K562 (cell line): Measurements from ENCODE around the gene GEN1. TPM values are rescaled to one million over a fixed set of nuclear protein-coding genes. Genes with fewer than 3 reads are reported as not detected.

Experiments used
- ATAC-seq: fragments of 200-7000 bp; cut with Tn5 transposase; 3 replicates; pipeline ENCODE4 v1.9.1; 2020; ENCODE audit warnings: moderate library complexity
- BruUV-seq: library from RNA; stranded (reverse); fragments of 400-500 nt; replicated peaks from 2 replicates; lab custom pipeline; 2021; lab: Mats Ljungman, UMichigan
- CTCF ChIA-PET: fragments of 300-600 bp; formaldehyde crosslinking; extraction: SDS; loops from one replicate; lab custom pipeline; 2021; ENCODE audit warnings: low intra/inter-chr PET ratio; lab: Yijun Ruan, JAX
- POLR2A ChIA-PET: fragments of 300-600, 350-650 bp; sonication (Branson Sonifier 250); formaldehyde crosslinking; extraction: SDS; loops from one replicate; lab custom pipeline; 2021; ENCODE audit warnings: antibody characterized with exemption, inconsistent platforms; lab: Yijun Ruan, JAX
- DNase-seq, 4 experiments: peaks; one replicate each; pipeline versions ENCODE4 v3.0.0 to v3.0.0-alpha.2; 2011 to 2018; ENCODE audit warnings: low spot score in 3 of 4, mixed read lengths in 3 of 4; ENCODE audit errors: extremely low read depth in 1 of 4
- FAIRE-seq: peaks from 2 replicates; lab custom pipeline; 2011; peaks lifted over from hg19 to GRCh38; lab: Jason Lieb, UNC
- H2AFZ ChIP-seq: 2 replicates; pipeline ENCODE4 v1.6.0; 2011; ENCODE audit warnings: low read depth, low read length, control low read depth, inconsistent platforms
- H3K27ac ChIP-seq: fragments of 200-600 bp; 3 replicates; pipeline ENCODE4 v1.8.0; 2011; ENCODE audit warnings: low read depth, mild to moderate bottlenecking, control low read depth, inconsistent platforms, low read length, moderate library complexity, mixed read lengths; ENCODE audit errors: extremely low read depth
- H3K27me3 ChIP-seq, 2 experiments: fragments of 300-600 bp in 1 of 2; 2 replicates in 1 of 2; 3 replicates in 1 of 2; pipeline versions ENCODE4 v1.6.0 to v1.8.0; 2011; ENCODE audit warnings: inconsistent platforms in 2 of 2, low read length in 2 of 2, mild to moderate bottlenecking in 1 of 2, mixed read lengths in 1 of 2, moderate library complexity in 1 of 2; ENCODE audit not compliant: control insufficient read depth in 2 of 2, insufficient read depth in 2 of 2
- H3K36me3 ChIP-seq: fragments of 300-600 bp; 3 replicates; pipeline ENCODE4 v1.8.0; 2011; ENCODE audit warnings: mild to moderate bottlenecking, low read length, inconsistent platforms; ENCODE audit not compliant: control insufficient read depth, insufficient read depth
- H3K4me1 ChIP-seq, 2 experiments: fragments of 200-600 bp in 1 of 2; replicated peaks in 1 of 2; 2 replicates in 1 of 2; 3 replicates in 1 of 2; pipeline versions ENCODE4 v1.5.1 to v1.8.0; 2011; ENCODE audit warnings: inconsistent platforms in 2 of 2, low read length in 2 of 2, mild to moderate bottlenecking in 1 of 2, mixed read lengths in 1 of 2, moderate library complexity in 1 of 2; ENCODE audit not compliant: control insufficient read depth in 2 of 2, insufficient read depth in 2 of 2
- H3K4me2 ChIP-seq: 2 replicates; pipeline ENCODE4 v1.6.1; 2011; ENCODE audit warnings: low read length, control low read depth, inconsistent platforms, mixed read lengths; ENCODE audit not compliant: insufficient read depth
- H3K4me3 ChIP-seq: fragments of 200-600 bp; sonication (generic), shearing (Covaris generic); 2 replicates; pipeline ENCODE4 v1.5.1; 2016; ENCODE audit warnings: control low read depth, inconsistent platforms
- H3K79me2 ChIP-seq: fragments of 200-600 bp; 3 replicates; pipeline ENCODE4 v1.8.0; 2011; ENCODE audit warnings: low read length, inconsistent platforms; ENCODE audit not compliant: control insufficient read depth, insufficient read depth
- H3K9ac ChIP-seq, 2 experiments: 2 replicates each; pipeline versions ENCODE4 v1.6.0 to v1.6.1; 2011; ENCODE audit warnings: low read depth in 2 of 2, low read length in 2 of 2, control low read depth in 1 of 2, inconsistent platforms in 1 of 2, mild to moderate bottlenecking in 1 of 2, mixed read lengths in 1 of 2; ENCODE audit not compliant: insufficient read depth in 1 of 2
- H3K9me1 ChIP-seq: one replicate; pipeline ENCODE4 v1.6.0; 2011; ENCODE audit warnings: inconsistent platforms, mild to moderate bottlenecking, low read length, moderate library complexity; ENCODE audit not compliant: control insufficient read depth, insufficient read depth
- H3K9me3 ChIP-seq: replicated peaks from 2 replicates; pipeline ENCODE4 v1.5.1; 2011; ENCODE audit warnings: low read depth, low read length, inconsistent platforms; ENCODE audit not compliant: control insufficient read depth, insufficient read depth
- H4K20me1 ChIP-seq: replicated peaks from 2 replicates; pipeline ENCODE4 v1.6.1; 2011; ENCODE audit warnings: low read length, inconsistent platforms, mixed read lengths; ENCODE audit not compliant: control insufficient read depth, insufficient read depth
- GATAD2A ChIP-seq: fragments of 450-650 bp; IDR thresholded peaks from 2 replicates; pipeline ENCODE4 v1.6.1; 2017
- HDAC8 ChIP-seq: fragments of 450-650 bp; IDR thresholded peaks from 2 replicates; pipeline ENCODE4 v1.6.1; 2016; ENCODE audit warnings: mild to moderate bottlenecking, missing genetic modification characterization, moderate library complexity, missing compliant biosample characterization
- IRF2 ChIP-seq: sonication (generic); formaldehyde crosslinking; IDR thresholded peaks from 2 replicates; pipeline ENCODE4 v1.8.1; 2022; ENCODE audit warnings: mild to moderate bottlenecking, missing genetic modification reagents
- JUND ChIP-seq, 2 experiments: IDR thresholded peaks; 2 replicates in 1 of 2; 3 replicates in 1 of 2; pipeline ENCODE4 v1.6.1; 2011; ENCODE audit warnings: borderline replicate concordance in 2 of 2, low read depth in 2 of 2, low read length in 2 of 2, improper control_type of control experiment in 1 of 2, missing biosample characterization in 1 of 2, missing genetic modification characterization in 1 of 2, missing genetic modification reagents in 1 of 2
- NCOA4 ChIP-seq: fragments of 450-650 bp; IDR thresholded peaks from 2 replicates; pipeline ENCODE4 v1.6.1; 2018; ENCODE audit warnings: mild to moderate bottlenecking; ENCODE audit not compliant: partially characterized antibody
- NUFIP1 ChIP-seq: fragments of 450-650 bp; IDR thresholded peaks from 2 replicates; pipeline ENCODE4 v1.6.1; 2018; ENCODE audit not compliant: partially characterized antibody
- POLR2B ChIP-seq: fragments of 450-650 bp; IDR thresholded peaks from 2 replicates; pipeline ENCODE4 v1.6.1; 2018; ENCODE audit warnings: low read depth; ENCODE audit not compliant: partially characterized antibody
- PPARD ChIP-seq: fragments of 250-450 bp; sonication (Bioruptor Pico); IDR thresholded peaks from 2 replicates; pipeline ENCODE4 v1.8.0; 2022; ENCODE audit warnings: inconsistent platforms, mild to moderate bottlenecking, moderate library complexity
- ZBTB2 ChIP-seq: fragments of 450-650 bp; IDR thresholded peaks from 2 replicates; pipeline ENCODE4 v1.6.1; 2016; ENCODE audit warnings: antibody characterized with exemption
- ZNF12 ChIP-seq: sonication (generic); formaldehyde crosslinking; IDR thresholded peaks from 2 replicates; pipeline ENCODE4 v1.4.0; 2020; ENCODE audit warnings: mild to moderate bottlenecking, missing genetic modification reagents
- ZNF165 ChIP-seq: fragments of 250-450 bp; sonication (Bioruptor Pico); IDR thresholded peaks from 2 replicates; pipeline ENCODE4 v1.4.0; 2020; ENCODE audit warnings: borderline replicate concordance
- ZNF174 ChIP-seq: fragments of 250-450 bp; sonication (Bioruptor Pico); IDR thresholded peaks from 2 replicates; pipeline ENCODE4 v1.4.0; 2020; ENCODE audit warnings: mild to moderate bottlenecking
- ZNF511 ChIP-seq: sonication (generic); formaldehyde crosslinking; IDR thresholded peaks from 2 replicates; pipeline ENCODE4 v1.8.0; 2022; ENCODE audit warnings: mild to moderate bottlenecking, missing genetic modification reagents
- ZNF551 ChIP-seq: fragments of 250-450 bp; sonication (Bioruptor Pico); IDR thresholded peaks from 2 replicates; pipeline ENCODE4 v1.5.0; 2021; ENCODE audit warnings: mild to moderate bottlenecking, moderate library complexity
- WGBS: fragments of 100-300 bp; shearing (Covaris generic); methylation state at CpG from one replicate; pipeline ENCODE4 v1.1.6; 2016; ENCODE audit warnings: low coverage, mixed read lengths; ENCODE audit not compliant: insufficient coverage; ENCODE audit errors: missing lambda C conversion rate; 5-methylcytosine and 5-hydroxymethylcytosine counted together
- in situ Hi-C: fragments of 300-500 bp; cut with MboI; formaldehyde crosslinking; loops from 4 replicates; pipeline ENCODE4 v1.15.0; 2018; ENCODE audit warnings: inconsistent platforms, mixed read lengths
- intact Hi-C: fragments of 100-400 bp; cut with micrococcal nuclease; formaldehyde crosslinking; loops from 2 replicates; pipeline ENCODE4 v1.14.2; 2022
- polyA plus RNA-seq, 8 experiments: library from polyadenylated mRNA; depleted of rRNA in 4 of 8; stranded (reverse) in 5 of 8; unstranded in 3 of 8; fragments of >200 nt; fragmentation: Nextera tagmentation in 2 of 8; fragmentation: Illumina TruSeq in 1 of 8; extraction: Ambion mirVana in 2 of 8; extraction: Trizol in 1 of 8; gene quantifications; 2 replicates each; pipeline versions ENCODE4 v1.2.1 to v1.2.3, GENCODE V29; 2011 to 2014; ENCODE audit warnings: inconsistent platforms in 1 of 8, missing spikeins in 1 of 8
- total RNA-seq, 7 experiments: library from RNA; depleted of rRNA in 6 of 7; stranded (reverse); fragments of >200 nt in 6 of 7; fragmentation: Illumina TruSeq in 2 of 7; extraction: Trizol in 2 of 7; gene quantifications; 2 replicates each; pipeline versions ENCODE4 v1.2.1 to v1.2.3, GENCODE V29; 2011 to 2021; ENCODE audit warnings: low replicate concordance in 1 of 7
- TF ChIP-seq, protein P1 (sequence below), 2 experiments: fragments of 450-650 bp in 1 of 2; IDR thresholded peaks; 2 replicates each; pipeline ENCODE4 v1.6.1; 2011 to 2017; ENCODE audit warnings: low read depth in 2 of 2, antibody characterized with exemption in 1 of 2, borderline replicate concordance in 1 of 2, low read length in 1 of 2, mild to moderate bottlenecking in 1 of 2, mixed read lengths in 1 of 2; ENCODE audit not compliant: control insufficient read depth in 1 of 2
- TF ChIP-seq, protein P2 (sequence below): fragments of 250-450 bp; sonication (Bioruptor Pico); IDR thresholded peaks from 2 replicates; pipeline ENCODE4 v1.5.0; 2021

Gene GEN1
- total and polyA plus RNA-seq, 9 of the 15 experiments (the other 6 are each of a cell fraction or from before 2014, with no cell fraction given): 8.6 to 39.7 (median 24.5) TPM

DNA sequence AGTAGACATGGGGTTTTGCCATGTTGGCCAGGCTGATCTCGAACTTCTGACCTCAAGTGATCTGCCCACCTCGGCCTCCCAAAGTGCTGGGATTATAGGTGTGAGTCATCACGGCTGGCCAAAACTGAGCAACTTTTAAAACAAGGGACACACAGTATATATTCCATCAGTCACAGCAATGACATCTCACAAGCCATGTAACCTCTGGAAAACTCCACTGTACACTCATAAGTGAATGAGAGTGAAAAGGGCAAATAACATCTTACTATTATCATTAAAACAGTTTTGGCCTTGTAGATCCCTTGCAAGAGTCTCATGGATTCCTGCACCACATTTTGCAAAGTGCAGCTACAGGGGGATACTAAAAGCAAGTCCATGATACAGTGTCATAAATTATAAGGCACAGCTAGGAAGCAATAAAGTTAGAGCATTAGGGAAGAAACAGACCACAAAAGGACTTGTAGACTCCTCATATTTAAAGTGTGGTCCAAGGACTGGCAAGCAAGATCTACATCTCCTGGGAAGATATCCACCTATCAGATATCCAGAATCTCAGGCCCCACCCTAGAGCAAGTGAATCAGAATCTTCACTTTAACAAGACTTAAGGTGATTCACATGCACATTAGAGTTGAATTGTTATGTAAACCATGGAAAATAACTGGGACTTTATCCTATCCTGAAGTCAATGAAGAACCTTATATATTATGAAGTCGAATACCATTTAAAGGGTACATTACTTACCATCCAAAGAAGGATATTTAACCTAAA is 6.1 kb upstream of the GEN1 start:
- Histone ChIP-seq H3K4me1 (peaks cover 3 to 27% of the 10 kb centered on the region in 2 experiments; a peak in 4 of 5 replicates), H3K9me1 (peaks cover 5% of the 10 kb centered on the region), H3K4me2 (no peak overlapping the region), H3K9ac (no peak overlapping the region), H3K27me3 (no peaks in the 10 kb centered on the region), H4K20me1 (0 out of 2 replicates have a peak, but pooled peaks cover 4% of the 10 kb centered on the region), H3K79me2 (peaks cover 67% of the 10 kb centered on the region), H3K36me3 (peaks cover 58% of the 10 kb centered on the region), H3K4me3 (no peak overlapping the region), H3K9me3 (no peaks in the 10 kb centered on the region), H3K27ac (no peak overlapping the region), H2AFZ (no peak overlapping the region)
- intact Hi-C loops (no loop called here), in situ Hi-C loops (no loop called here)
- ATAC-seq (peak; percentile 46), FAIRE-seq (peak; percentile 49), DNase-seq (peak in 3 of 4 experiments; percentile 13 to 22 (median 21))
- 51% methylated on average over 4 of the region's 4 CpGs for WGBS
- BruUV-seq: no TSS peak
- CTCF ChIA-PET: no interaction called here
- POLR2A ChIA-PET: interaction anchor here (0.9 to 1.1 kb wide), 2 partner anchors 10 to 23 kb away, joined by 3 read pairs; no protein-coding TSS in a partner anchor
- TF ChIP-seq ZNF551 (no peak), NUFIP1 (no peak), ZNF174 (no peak), IRF2 (no peak), ZNF165 (CRISPR knock-in tag) (no peak), GATAD2A (no peak), ZBTB2 (no peak), ZNF511 (no peak), PPARD (CRISPR knock-in tag) (no peak), NCOA4 (no peak), POLR2B (no peak), JUND (IDR thresholded peaks at IDR 0.05; ENCODE audit: borderline replicate concordance, low read depth, low read length) (peak; percentile 10; the same call in 1 of the 2 replicates), JUND (tag; IDR thresholded peaks at IDR 0.05; ENCODE audit: borderline replicate concordance, low read depth, low read length) (no peak), ZNF12 (CRISPR knock-in tag) (no peak), HDAC8 (tag) (no peak)
- TF ChIP-seq, protein P1, sequence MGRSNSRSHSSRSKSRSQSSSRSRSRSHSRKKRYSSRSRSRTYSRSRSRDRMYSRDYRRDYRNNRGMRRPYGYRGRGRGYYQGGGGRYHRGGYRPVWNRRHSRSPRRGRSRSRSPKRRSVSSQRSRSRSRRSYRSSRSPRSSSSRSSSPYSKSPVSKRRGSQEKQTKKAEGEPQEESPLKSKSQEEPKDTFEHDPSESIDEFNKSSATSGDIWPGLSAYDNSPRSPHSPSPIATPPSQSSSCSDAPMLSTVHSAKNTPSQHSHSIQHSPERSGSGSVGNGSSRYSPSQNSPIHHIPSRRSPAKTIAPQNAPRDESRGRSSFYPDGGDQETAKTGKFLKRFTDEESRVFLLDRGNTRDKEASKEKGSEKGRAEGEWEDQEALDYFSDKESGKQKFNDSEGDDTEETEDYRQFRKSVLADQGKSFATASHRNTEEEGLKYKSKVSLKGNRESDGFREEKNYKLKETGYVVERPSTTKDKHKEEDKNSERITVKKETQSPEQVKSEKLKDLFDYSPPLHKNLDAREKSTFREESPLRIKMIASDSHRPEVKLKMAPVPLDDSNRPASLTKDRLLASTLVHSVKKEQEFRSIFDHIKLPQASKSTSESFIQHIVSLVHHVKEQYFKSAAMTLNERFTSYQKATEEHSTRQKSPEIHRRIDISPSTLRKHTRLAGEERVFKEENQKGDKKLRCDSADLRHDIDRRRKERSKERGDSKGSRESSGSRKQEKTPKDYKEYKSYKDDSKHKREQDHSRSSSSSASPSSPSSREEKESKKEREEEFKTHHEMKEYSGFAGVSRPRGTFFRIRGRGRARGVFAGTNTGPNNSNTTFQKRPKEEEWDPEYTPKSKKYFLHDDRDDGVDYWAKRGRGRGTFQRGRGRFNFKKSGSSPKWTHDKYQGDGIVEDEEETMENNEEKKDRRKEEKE (IDR thresholded peaks at IDR 0.05; ENCODE audit: borderline replicate concordance in 1 of 2, control insufficient read depth in 1 of 2, low read depth in 2 of 2, low read length in 1 of 2): no peak
- TF ChIP-seq, protein P2, sequence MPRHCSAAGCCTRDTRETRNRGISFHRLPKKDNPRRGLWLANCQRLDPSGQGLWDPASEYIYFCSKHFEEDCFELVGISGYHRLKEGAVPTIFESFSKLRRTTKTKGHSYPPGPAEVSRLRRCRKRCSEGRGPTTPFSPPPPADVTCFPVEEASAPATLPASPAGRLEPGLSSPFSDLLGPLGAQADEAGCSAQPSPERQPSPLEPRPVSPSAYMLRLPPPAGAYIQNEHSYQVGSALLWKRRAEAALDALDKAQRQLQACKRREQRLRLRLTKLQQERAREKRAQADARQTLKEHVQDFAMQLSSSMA (CRISPR knock-in tag): no peak
